ENCODE data around the gene ZNF775.

Gene ZNF775

DNA sequence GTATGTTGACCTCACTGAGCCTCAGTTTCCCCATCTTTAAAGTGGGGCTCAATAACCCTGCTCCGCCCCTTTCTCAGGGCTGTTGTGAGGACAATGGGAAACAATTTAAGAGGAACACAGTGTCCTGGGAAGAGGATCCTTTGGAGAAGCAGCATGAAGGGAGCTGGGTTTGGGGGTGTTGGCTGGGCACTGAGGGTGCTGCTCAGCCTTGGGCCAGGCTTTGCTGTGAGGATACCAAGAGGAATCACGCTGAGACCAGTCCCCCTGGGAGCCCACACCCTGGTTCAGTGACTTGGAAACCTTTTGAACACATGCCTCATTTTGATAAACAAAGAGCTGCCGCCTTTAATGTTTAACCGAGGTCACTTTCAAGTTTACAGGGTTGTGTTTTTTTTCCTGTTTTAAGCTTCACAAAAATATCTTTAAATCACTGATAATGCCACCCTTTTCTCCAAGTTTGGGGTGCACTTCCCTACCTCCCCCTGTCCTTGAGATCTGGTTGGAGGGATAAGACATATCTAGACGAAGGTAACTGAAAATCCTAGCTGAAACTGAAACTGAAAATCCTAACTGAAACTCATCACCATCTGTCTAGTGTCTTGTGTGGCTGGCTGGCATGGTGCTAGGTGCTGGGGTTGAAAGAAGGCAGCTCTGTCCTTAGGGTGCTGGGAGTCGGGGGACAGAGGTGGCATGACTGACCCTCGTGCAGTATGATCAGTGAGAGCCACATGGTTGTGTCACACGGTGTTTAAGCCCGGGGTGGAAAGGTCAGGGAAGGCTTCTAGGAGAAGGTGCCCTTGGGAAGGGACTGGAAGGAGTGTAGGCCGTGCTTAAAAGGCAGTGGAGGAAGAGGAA, 27.7 kb downstream of the ZNF775 start:
- no peak for ATAC-seq
- TF ChIP-seq, protein P1, sequence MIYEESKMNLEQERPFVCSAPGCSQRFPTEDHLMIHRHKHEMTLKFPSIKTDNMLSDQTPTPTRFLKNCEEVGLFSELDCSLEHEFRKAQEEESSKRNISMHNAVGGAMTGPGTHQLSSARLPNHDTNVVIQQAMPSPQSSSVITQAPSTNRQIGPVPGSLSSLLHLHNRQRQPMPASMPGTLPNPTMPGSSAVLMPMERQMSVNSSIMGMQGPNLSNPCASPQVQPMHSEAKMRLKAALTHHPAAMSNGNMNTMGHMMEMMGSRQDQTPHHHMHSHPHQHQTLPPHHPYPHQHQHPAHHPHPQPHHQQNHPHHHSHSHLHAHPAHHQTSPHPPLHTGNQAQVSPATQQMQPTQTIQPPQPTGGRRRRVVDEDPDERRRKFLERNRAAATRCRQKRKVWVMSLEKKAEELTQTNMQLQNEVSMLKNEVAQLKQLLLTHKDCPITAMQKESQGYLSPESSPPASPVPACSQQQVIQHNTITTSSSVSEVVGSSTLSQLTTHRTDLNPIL (CRISPR knock-in tag; IDR thresholded peaks at IDR 0.05; ENCODE audit: low read depth), result no peak
- no peak for TF ChIP-seq BACH2 (CRISPR knock-in tag; IDR thresholded peaks at IDR 0.05; ENCODE audit: borderline replicate concordance)
- TF ChIP-seq, protein P2, sequence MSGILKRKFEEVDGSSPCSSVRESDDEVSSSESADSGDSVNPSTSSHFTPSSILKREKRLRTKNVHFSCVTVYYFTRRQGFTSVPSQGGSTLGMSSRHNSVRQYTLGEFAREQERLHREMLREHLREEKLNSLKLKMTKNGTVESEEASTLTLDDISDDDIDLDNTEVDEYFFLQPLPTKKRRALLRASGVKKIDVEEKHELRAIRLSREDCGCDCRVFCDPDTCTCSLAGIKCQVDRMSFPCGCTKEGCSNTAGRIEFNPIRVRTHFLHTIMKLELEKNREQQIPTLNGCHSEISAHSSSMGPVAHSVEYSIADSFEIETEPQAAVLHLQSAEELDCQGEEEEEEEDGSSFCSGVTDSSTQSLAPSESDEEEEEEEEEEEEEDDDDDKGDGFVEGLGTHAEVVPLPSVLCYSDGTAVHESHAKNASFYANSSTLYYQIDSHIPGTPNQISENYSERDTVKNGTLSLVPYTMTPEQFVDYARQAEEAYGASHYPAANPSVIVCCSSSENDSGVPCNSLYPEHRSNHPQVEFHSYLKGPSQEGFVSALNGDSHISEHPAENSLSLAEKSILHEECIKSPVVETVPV (CRISPR knock-in tag; IDR thresholded peaks at IDR 0.05), result no peak
- no peak for TF ChIP-seq ZNF70 (CRISPR knock-in tag; IDR thresholded peaks at IDR 0.05)
- TF ChIP-seq ZNF8 (CRISPR knock-in tag; IDR thresholded peaks at IDR 0.05), result no peak
- TF ChIP-seq GLIS3 (CRISPR knock-in tag; IDR thresholded peaks at IDR 0.05), result no peak
- no peak for TF ChIP-seq ZFP30 (CRISPR knock-in tag; IDR thresholded peaks at IDR 0.05)
- no peak for TF ChIP-seq TOX (CRISPR knock-in tag; IDR thresholded peaks at IDR 0.05; ENCODE audit: borderline replicate concordance)
- TF ChIP-seq OSR1 (CRISPR knock-in tag; IDR thresholded peaks at IDR 0.05), result no peak
- TF ChIP-seq, protein P3, sequence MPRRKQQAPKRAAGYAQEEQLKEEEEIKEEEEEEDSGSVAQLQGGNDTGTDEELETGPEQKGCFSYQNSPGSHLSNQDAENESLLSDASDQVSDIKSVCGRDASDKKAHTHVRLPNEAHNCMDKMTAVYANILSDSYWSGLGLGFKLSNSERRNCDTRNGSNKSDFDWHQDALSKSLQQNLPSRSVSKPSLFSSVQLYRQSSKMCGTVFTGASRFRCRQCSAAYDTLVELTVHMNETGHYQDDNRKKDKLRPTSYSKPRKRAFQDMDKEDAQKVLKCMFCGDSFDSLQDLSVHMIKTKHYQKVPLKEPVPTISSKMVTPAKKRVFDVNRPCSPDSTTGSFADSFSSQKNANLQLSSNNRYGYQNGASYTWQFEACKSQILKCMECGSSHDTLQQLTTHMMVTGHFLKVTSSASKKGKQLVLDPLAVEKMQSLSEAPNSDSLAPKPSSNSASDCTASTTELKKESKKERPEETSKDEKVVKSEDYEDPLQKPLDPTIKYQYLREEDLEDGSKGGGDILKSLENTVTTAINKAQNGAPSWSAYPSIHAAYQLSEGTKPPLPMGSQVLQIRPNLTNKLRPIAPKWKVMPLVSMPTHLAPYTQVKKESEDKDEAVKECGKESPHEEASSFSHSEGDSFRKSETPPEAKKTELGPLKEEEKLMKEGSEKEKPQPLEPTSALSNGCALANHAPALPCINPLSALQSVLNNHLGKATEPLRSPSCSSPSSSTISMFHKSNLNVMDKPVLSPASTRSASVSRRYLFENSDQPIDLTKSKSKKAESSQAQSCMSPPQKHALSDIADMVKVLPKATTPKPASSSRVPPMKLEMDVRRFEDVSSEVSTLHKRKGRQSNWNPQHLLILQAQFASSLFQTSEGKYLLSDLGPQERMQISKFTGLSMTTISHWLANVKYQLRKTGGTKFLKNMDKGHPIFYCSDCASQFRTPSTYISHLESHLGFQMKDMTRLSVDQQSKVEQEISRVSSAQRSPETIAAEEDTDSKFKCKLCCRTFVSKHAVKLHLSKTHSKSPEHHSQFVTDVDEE (CRISPR knock-in tag; IDR thresholded peaks at IDR 0.05), result no peak
- TF ChIP-seq ARNTL (CRISPR knock-in tag; IDR thresholded peaks at IDR 0.05; ENCODE audit: borderline replicate concordance, low read depth), result no peak
- TF ChIP-seq RARB (CRISPR knock-in tag; IDR thresholded peaks at IDR 0.05), result no peak
- no peak for TF ChIP-seq CSDC2 (CRISPR knock-in tag; IDR thresholded peaks at IDR 0.05)
- TF ChIP-seq ZFP3 (CRISPR knock-in tag; IDR thresholded peaks at IDR 0.05), result no peak
- no peak for TF ChIP-seq ZNF565 (CRISPR knock-in tag; conservative IDR thresholded peaks at IDR 0.05; ENCODE audit: low read depth)
- TF ChIP-seq TCF4 (CRISPR knock-in tag; IDR thresholded peaks at IDR 0.05; ENCODE audit: borderline replicate concordance), result no peak

DNA sequence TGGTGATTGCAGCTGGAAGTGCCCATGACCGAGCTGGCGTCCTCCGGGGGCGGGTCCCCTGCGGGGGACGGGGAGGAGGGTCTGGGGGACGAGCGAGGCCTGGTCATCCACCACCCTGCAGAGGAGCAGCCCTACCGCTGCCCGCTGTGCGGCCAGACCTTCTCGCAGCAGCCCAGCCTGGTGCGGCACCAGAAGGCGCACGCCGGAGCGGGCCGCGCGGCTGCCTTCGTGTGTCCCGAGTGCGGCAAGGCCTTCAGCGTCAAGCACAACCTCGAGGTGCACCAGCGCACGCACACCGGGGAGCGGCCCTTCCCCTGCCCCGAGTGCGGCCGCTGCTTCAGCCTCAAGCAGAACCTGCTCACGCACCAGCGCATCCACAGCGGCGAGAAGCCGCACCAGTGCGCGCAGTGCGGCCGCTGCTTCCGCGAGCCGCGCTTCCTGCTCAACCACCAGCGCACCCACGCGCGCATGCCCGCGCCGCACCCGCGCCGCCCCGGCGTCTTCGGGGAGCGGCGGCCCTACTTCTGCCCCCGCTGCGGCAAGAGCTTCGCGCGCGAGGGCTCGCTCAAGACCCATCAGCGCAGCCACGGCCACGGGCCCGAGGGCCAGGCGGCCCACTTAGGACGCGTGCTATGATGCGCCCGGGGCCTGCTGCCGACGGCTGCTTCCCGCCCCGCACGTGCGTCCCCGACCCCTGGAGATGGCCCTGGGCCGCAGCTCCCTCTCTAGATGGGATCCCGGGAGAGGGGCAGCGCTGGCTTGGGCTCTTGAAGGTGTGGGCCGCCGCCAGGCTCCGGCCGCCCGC, 28.7 kb downstream of the ZNF775 start:
- TF ChIP-seq BACH2 (CRISPR knock-in tag; IDR thresholded peaks at IDR 0.05; ENCODE audit: borderline replicate concordance) (no peak), ZFP3 (CRISPR knock-in tag; IDR thresholded peaks at IDR 0.05) (no peak), ARNTL (CRISPR knock-in tag; IDR thresholded peaks at IDR 0.05; ENCODE audit: borderline replicate concordance, low read depth) (no peak)
- ATAC-seq, result no peak

DNA sequence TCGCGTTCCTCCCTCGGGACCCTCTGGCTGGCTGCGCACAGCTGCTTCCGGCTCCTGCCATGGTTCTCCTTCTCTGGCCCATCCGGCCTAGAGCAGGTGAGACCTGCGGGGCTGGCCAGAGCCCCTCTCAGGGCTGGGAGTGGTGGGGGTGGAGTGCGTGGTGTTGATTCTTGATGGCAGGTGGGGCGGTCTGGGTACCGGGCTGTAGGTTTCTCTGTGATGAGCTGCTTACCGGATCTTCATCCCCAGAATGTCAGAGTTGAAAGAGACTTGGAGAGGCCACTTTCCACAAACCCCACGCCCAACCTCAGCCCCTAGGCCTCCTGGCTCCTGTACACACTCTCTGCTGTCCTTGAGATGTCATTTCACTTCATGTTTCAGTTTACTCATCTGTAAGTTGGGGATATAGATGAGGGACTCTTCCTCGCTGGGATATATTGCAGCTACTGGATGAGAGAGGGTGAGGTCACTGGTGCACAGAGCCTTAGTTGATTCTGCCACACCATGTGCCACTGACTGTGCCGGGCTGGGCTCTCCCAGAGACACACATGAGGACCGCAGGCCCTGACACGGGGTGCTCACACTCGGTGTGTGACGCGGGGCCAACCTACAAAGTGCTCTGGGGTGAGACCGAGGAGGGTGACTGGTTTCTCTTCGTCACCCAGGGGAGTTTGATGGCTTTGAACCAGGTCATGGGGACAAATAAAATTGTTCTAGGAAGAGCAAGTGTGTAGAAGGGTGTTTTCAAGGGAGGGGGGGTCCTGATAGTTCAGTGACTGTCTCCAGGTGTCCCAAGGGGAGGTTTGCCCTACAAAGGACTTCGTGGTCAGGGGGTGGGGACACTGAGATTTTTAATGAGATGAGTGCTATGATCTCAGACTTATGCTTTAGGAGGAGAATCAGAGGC, 29.5 kb downstream of the ZNF775 start:
- no peak for TF ChIP-seq ZNF70 (CRISPR knock-in tag; IDR thresholded peaks at IDR 0.05)

DNA sequence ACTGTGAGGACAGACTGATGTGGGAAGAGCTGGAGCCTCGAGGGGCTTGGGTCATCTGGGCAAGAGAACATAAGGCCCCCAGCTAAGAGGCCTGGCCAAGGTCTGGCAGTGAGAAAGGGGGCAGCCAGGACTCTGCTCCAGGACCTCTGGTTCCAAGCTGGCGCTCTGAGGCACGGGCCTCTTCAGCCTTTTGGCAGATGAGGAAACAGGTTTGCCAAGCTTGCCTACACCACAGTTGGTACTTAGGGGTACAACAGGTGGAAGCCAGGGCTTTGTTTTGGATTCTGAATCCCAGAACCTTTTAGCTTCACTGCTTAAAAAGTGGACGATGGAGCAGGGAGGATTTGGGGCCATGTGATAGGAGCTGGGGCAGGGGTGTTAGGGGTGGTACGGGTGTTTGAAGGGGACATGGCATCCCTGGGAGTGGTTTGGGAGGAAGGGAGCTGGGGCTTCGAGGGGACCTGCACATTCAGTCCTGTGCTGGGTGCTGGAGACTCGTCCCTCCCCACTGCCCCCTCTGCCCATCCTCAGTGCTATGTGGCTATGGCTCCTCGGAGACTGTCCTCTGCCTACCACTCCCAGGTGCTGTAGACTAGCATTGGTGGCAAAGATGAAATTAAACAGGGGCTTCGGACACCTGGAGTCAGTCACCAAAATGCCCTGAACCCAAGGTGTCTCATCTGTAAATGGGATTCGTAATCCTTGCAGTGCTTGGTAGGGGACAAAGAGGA, 30.3 kb downstream of the ZNF775 start:
- no peak for TF ChIP-seq TOX (CRISPR knock-in tag; IDR thresholded peaks at IDR 0.05; ENCODE audit: borderline replicate concordance)
- no peak for TF ChIP-seq ZNF70 (CRISPR knock-in tag; IDR thresholded peaks at IDR 0.05)
- TF ChIP-seq ESRRG (CRISPR knock-in tag; IDR thresholded peaks at IDR 0.05), result no peak
- no peak for ATAC-seq

More for the DNA sequence above, 29.5 kb downstream of the ZNF775 start:
- no peak for ATAC-seq
